GM21515 (cell line): ENCODE data around the gene ELK3.

Source experiments
- ATAC-seq: cut with Tn5 transposase; IDR thresholded peaks from one replicate; pipeline ENCODE4 v1.9.1; 2021; ENCODE audit not compliant: unreplicated experiment

The ELK3 gene

GRCh38 chr12:96187956-96188355 lies 6.2 kb upstream of the ELK3 start:
- no peak for ATAC-seq

GRCh38 chr12:96189781-96190180 lies 4.4 kb upstream of the ELK3 start:
- no peak for ATAC-seq

GRCh38 chr12:96190413-96191108 lies 3.6 kb upstream of the ELK3 start:
- ATAC-seq = no peak

- ATAC-seq = no peak
These were observed 1.1 kb upstream of the ELK3 start for GRCh38 chr12:96192926-96193573.

- ATAC-seq = peak; percentile 7
These were observed 358 bp downstream of the ELK3 start for GRCh38 chr12:96194576-96194889.

GRCh38 chr12:96194971-96195844 lies 1.0 kb downstream of the ELK3 start:
- peak; percentile 77 for ATAC-seq

- no peak for ATAC-seq
These were observed 1.8 kb downstream of the ELK3 start for GRCh38 chr12:96195845-96196451.

GRCh38 chr12:96196781-96197180 lies 2.6 kb downstream of the ELK3 start:
- ATAC-seq = no peak

GRCh38 chr12:96197503-96198272 lies 3.5 kb downstream of the ELK3 start:
- ATAC-seq = no peak

GRCh38 chr12:96198965-96199364 lies 4.8 kb downstream of the ELK3 start:
- ATAC-seq = no peak

- ATAC-seq = no peak
These were observed 5.3 kb downstream of the ELK3 start for GRCh38 chr12:96199464-96199863.

- no peak for ATAC-seq
These were observed 7.4 kb downstream of the ELK3 start for GRCh38 chr12:96201272-96202227.

- no peak for ATAC-seq
These were observed 10.2 kb downstream of the ELK3 start for GRCh38 chr12:96204381-96204780.

- ATAC-seq = no peak
These were observed 11.7 kb downstream of the ELK3 start for GRCh38 chr12:96205908-96206307.

GRCh38 chr12:96206936-96207662 lies 12.9 kb downstream of the ELK3 start:
- ATAC-seq = no peak

- ATAC-seq = no peak
These were observed 14.2 kb downstream of the ELK3 start for GRCh38 chr12:96208346-96208745.

- ATAC-seq = no peak
These were observed 14.8 kb downstream of the ELK3 start for GRCh38 chr12:96208801-96209549.

GRCh38 chr12:96210376-96211055 lies 16.3 kb downstream of the ELK3 start:
- no peak for ATAC-seq
